HEK293T (cell line): Measurements from ENCODE around the gene XIST.

Source experiments
- ARNT ChIP-seq: fragments of 450-650 bp; IDR thresholded peaks from 2 replicates; pipeline ENCODE4 v1.6.1; 2017; ENCODE audit warnings: mild to moderate bottlenecking
- FOXK2 ChIP-seq: fragments of 450-650 bp; IDR thresholded peaks from 2 replicates; pipeline ENCODE4 v1.6.1; 2016; ENCODE audit warnings: mild to moderate bottlenecking

DNA sequence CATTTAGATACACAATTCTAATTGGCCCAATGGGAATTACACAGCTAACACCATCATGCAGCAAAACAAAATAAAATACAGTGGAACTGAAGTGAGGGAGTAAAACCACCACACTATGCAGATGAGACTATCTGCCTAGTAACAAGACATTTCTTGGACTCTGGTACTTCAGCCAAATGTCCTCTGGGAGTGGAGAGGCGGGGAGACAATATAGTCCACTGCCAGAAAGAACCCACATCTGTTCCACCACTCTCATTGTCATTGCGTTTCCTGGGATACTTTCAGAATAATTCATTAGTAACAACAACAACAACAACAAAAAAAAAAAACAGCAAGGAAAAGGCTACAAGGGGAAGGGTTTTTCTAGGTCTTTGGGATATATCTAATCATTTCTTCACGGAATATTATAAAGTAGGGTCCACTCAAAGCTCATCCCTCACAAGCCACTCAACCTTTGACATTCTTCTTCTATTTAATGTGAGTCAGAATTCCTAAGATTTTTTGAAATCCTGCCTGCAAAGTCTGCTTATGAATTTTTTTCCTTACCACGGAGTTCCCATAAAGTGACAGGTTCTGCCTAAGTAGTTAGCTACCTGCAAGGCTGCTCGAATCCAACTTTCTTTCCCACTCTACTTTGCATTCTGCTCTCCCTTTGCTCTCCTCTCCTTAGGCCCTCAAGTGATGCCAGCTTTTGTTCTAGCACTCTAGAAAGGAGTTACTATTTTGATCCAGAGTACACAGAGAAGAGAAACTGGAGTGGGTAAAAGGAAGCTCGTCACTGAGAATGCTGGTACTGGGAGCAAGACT, 34.9 kb downstream of the XIST start:
- no peak for TF ChIP-seq FOXK2
- no peak for TF ChIP-seq ARNT
